ENCODE data around the gene NTSR2.

The NTSR2 gene

GRCh38 chr2:11647834-11648600 lies 22.0 kb downstream of the NTSR2 start:
- peaks cover 0 to 5% of the 10 kb centered on the region in 2 donors for H3K27me3 ChIP-seq (ENCODE audit: control insufficient read depth in 1 of 2, insufficient read depth in 2 of 2, low read length in 2 of 2)
- H3K27ac ChIP-seq (ENCODE audit: low read depth, low read length): no peak overlapping the region
- H3K4me3 ChIP-seq (ENCODE audit: low read depth in 1 of 2, low read length in 2 of 2): no peak overlapping the region

GRCh38 chr2:11646530-11646929 lies 23.5 kb downstream of the NTSR2 start:
- H3K27me3 ChIP-seq (ENCODE audit: control insufficient read depth in 1 of 2, insufficient read depth in 2 of 2, low read length in 2 of 2): peaks cover 0 to 5% of the 10 kb centered on the region in 2 donors
- H3K4me1 ChIP-seq (ENCODE audit: control insufficient read depth in 1 of 2, insufficient read depth in 2 of 2, low read length in 2 of 2): no peaks in the 10 kb centered on the region
- no peak overlapping the region for H3K27ac ChIP-seq (ENCODE audit: low read depth, low read length)
- H3K36me3 ChIP-seq (ENCODE audit: control insufficient read depth in 1 of 2, insufficient read depth in 2 of 2, low read length in 2 of 2): no peaks in the 10 kb centered on the region
- no peak overlapping the region for H3K9ac ChIP-seq (ENCODE audit: low read depth in 1 of 2, low read length in 2 of 2)
- no peaks in the 10 kb centered on the region for H3K9me3 ChIP-seq (ENCODE audit: control insufficient read depth in 1 of 2, low read length in 2 of 2)
- H3K4me3 ChIP-seq (ENCODE audit: low read depth in 1 of 2, low read length in 2 of 2): no peak overlapping the region

More at GRCh38 chr2:11647834-11648600, 22.0 kb downstream of the NTSR2 start:
- no peaks in the 10 kb centered on the region for H3K9me3 ChIP-seq (ENCODE audit: control insufficient read depth in 1 of 2, low read length in 2 of 2)
- no peaks in the 10 kb centered on the region for H3K36me3 ChIP-seq (ENCODE audit: control insufficient read depth in 1 of 2, insufficient read depth in 2 of 2, low read length in 2 of 2)
- H3K4me1 ChIP-seq (ENCODE audit: control insufficient read depth in 1 of 2, insufficient read depth in 2 of 2, low read length in 2 of 2): no peaks in the 10 kb centered on the region
- H3K9ac ChIP-seq (ENCODE audit: low read depth in 1 of 2, low read length in 2 of 2): no peak overlapping the region

- Histone ChIP-seq H3K36me3 (ENCODE audit: control insufficient read depth in 1 of 2, insufficient read depth in 2 of 2, low read length in 2 of 2) (no peaks in the 10 kb centered on the region), H3K9me3 (ENCODE audit: control insufficient read depth in 1 of 2, low read length in 2 of 2) (no peaks in the 10 kb centered on the region), H3K27ac (ENCODE audit: low read depth, low read length) (no peak overlapping the region), H3K27me3 (ENCODE audit: control insufficient read depth in 1 of 2, insufficient read depth in 2 of 2, low read length in 2 of 2) (no peaks in the 10 kb centered on the region), H3K4me1 (ENCODE audit: control insufficient read depth in 1 of 2, insufficient read depth in 2 of 2, low read length in 2 of 2) (no peaks in the 10 kb centered on the region), H3K4me3 (ENCODE audit: low read depth in 1 of 2, low read length in 2 of 2) (no peak overlapping the region), H3K9ac (ENCODE audit: low read depth in 1 of 2, low read length in 2 of 2) (no peak overlapping the region)
Measured at GRCh38 chr2:11644293-11644692, 25.7 kb downstream of the NTSR2 start.

GRCh38 chr2:11642972-11643371 lies 27.0 kb downstream of the NTSR2 start:
- Histone ChIP-seq H3K4me3 (ENCODE audit: low read depth in 1 of 2, low read length in 2 of 2) (no peak overlapping the region), H3K36me3 (ENCODE audit: control insufficient read depth in 1 of 2, insufficient read depth in 2 of 2, low read length in 2 of 2) (no peaks in the 10 kb centered on the region), H3K27me3 (ENCODE audit: control insufficient read depth in 1 of 2, insufficient read depth in 2 of 2, low read length in 2 of 2) (no peaks in the 10 kb centered on the region), H3K9ac (ENCODE audit: low read depth in 1 of 2, low read length in 2 of 2) (no peak overlapping the region), H3K4me1 (ENCODE audit: control insufficient read depth in 1 of 2, insufficient read depth in 2 of 2, low read length in 2 of 2) (no peaks in the 10 kb centered on the region), H3K27ac (ENCODE audit: low read depth, low read length) (no peak overlapping the region), H3K9me3 (ENCODE audit: control insufficient read depth in 1 of 2, low read length in 2 of 2) (no peaks in the 10 kb centered on the region)

- Histone ChIP-seq H3K4me1 (ENCODE audit: control insufficient read depth in 1 of 2, insufficient read depth in 2 of 2, low read length in 2 of 2) (no peaks in the 10 kb centered on the region), H3K4me3 (ENCODE audit: low read depth in 1 of 2, low read length in 2 of 2) (no peak overlapping the region), H3K27ac (ENCODE audit: low read depth, low read length) (no peak overlapping the region), H3K27me3 (ENCODE audit: control insufficient read depth in 1 of 2, insufficient read depth in 2 of 2, low read length in 2 of 2) (no peaks in the 10 kb centered on the region), H3K9ac (ENCODE audit: low read depth in 1 of 2, low read length in 2 of 2) (no peak overlapping the region), H3K9me3 (ENCODE audit: control insufficient read depth in 1 of 2, low read length in 2 of 2) (no peaks in the 10 kb centered on the region), H3K36me3 (ENCODE audit: control insufficient read depth in 1 of 2, insufficient read depth in 2 of 2, low read length in 2 of 2) (no peaks in the 10 kb centered on the region)
Measured at GRCh38 chr2:11640132-11640531, 29.9 kb downstream of the NTSR2 start.

GRCh38 chr2:11639503-11639902 lies 30.5 kb downstream of the NTSR2 start:
- H3K9me3 ChIP-seq (ENCODE audit: control insufficient read depth in 1 of 2, low read length in 2 of 2): no peaks in the 10 kb centered on the region
- H3K4me3 ChIP-seq (ENCODE audit: low read depth in 1 of 2, low read length in 2 of 2): no peak overlapping the region
- H3K4me1 ChIP-seq (ENCODE audit: control insufficient read depth in 1 of 2, insufficient read depth in 2 of 2, low read length in 2 of 2): no peaks in the 10 kb centered on the region
- H3K27ac ChIP-seq (ENCODE audit: low read depth, low read length): no peak overlapping the region
- H3K36me3 ChIP-seq (ENCODE audit: control insufficient read depth in 1 of 2, insufficient read depth in 2 of 2, low read length in 2 of 2): no peaks in the 10 kb centered on the region
- H3K27me3 ChIP-seq (ENCODE audit: control insufficient read depth in 1 of 2, insufficient read depth in 2 of 2, low read length in 2 of 2): no peaks in the 10 kb centered on the region
- no peak overlapping the region for H3K9ac ChIP-seq (ENCODE audit: low read depth in 1 of 2, low read length in 2 of 2)

- Histone ChIP-seq H3K9me3 (ENCODE audit: control insufficient read depth in 1 of 2, low read length in 2 of 2) (no peaks in the 10 kb centered on the region), H3K4me3 (ENCODE audit: low read depth in 1 of 2, low read length in 2 of 2) (no peak overlapping the region), H3K36me3 (ENCODE audit: control insufficient read depth in 1 of 2, insufficient read depth in 2 of 2, low read length in 2 of 2) (no peaks in the 10 kb centered on the region), H3K9ac (ENCODE audit: low read depth in 1 of 2, low read length in 2 of 2) (no peak overlapping the region), H3K27me3 (ENCODE audit: control insufficient read depth in 1 of 2, insufficient read depth in 2 of 2, low read length in 2 of 2) (no peaks in the 10 kb centered on the region), H3K4me1 (ENCODE audit: control insufficient read depth in 1 of 2, insufficient read depth in 2 of 2, low read length in 2 of 2) (no peaks in the 10 kb centered on the region), H3K27ac (ENCODE audit: low read depth, low read length) (no peak overlapping the region)
Measured at GRCh38 chr2:11637546-11637945, 32.4 kb downstream of the NTSR2 start.

- Histone ChIP-seq H3K27ac (ENCODE audit: low read depth, low read length) (no peak overlapping the region), H3K27me3 (ENCODE audit: control insufficient read depth in 1 of 2, insufficient read depth in 2 of 2, low read length in 2 of 2) (no peaks in the 10 kb centered on the region), H3K4me3 (ENCODE audit: low read depth in 1 of 2, low read length in 2 of 2) (no peak overlapping the region), H3K9me3 (ENCODE audit: control insufficient read depth in 1 of 2, low read length in 2 of 2) (no peaks in the 10 kb centered on the region), H3K36me3 (ENCODE audit: control insufficient read depth in 1 of 2, insufficient read depth in 2 of 2, low read length in 2 of 2) (no peaks in the 10 kb centered on the region), H3K9ac (ENCODE audit: low read depth in 1 of 2, low read length in 2 of 2) (no peak overlapping the region), H3K4me1 (ENCODE audit: control insufficient read depth in 1 of 2, insufficient read depth in 2 of 2, low read length in 2 of 2) (no peaks in the 10 kb centered on the region)
Measured at GRCh38 chr2:11636593-11637295, 33.3 kb downstream of the NTSR2 start.

- no peak overlapping the region for H3K9ac ChIP-seq (ENCODE audit: low read depth in 1 of 2, low read length in 2 of 2)
- H3K27me3 ChIP-seq (ENCODE audit: control insufficient read depth in 1 of 2, insufficient read depth in 2 of 2, low read length in 2 of 2): no peaks in the 10 kb centered on the region
- no peaks in the 10 kb centered on the region for H3K9me3 ChIP-seq (ENCODE audit: control insufficient read depth in 1 of 2, low read length in 2 of 2)
- H3K27ac ChIP-seq (ENCODE audit: low read depth, low read length): no peak overlapping the region
- no peaks in the 10 kb centered on the region for H3K4me1 ChIP-seq (ENCODE audit: control insufficient read depth in 1 of 2, insufficient read depth in 2 of 2, low read length in 2 of 2)
- no peaks in the 10 kb centered on the region for H3K36me3 ChIP-seq (ENCODE audit: control insufficient read depth in 1 of 2, insufficient read depth in 2 of 2, low read length in 2 of 2)
- H3K4me3 ChIP-seq (ENCODE audit: low read depth in 1 of 2, low read length in 2 of 2): no peak overlapping the region
Measured at GRCh38 chr2:11635141-11635540, 34.9 kb downstream of the NTSR2 start.

GRCh38 chr2:11634584-11634983 lies 35.4 kb downstream of the NTSR2 start:
- no peaks in the 10 kb centered on the region for H3K27me3 ChIP-seq (ENCODE audit: control insufficient read depth in 1 of 2, insufficient read depth in 2 of 2, low read length in 2 of 2)
- H3K27ac ChIP-seq (ENCODE audit: low read depth, low read length): no peak overlapping the region
- no peaks in the 10 kb centered on the region for H3K9me3 ChIP-seq (ENCODE audit: control insufficient read depth in 1 of 2, low read length in 2 of 2)
- no peaks in the 10 kb centered on the region for H3K4me1 ChIP-seq (ENCODE audit: control insufficient read depth in 1 of 2, insufficient read depth in 2 of 2, low read length in 2 of 2)
- no peak overlapping the region for H3K9ac ChIP-seq (ENCODE audit: low read depth in 1 of 2, low read length in 2 of 2)
- H3K4me3 ChIP-seq (ENCODE audit: low read depth in 1 of 2, low read length in 2 of 2): no peak overlapping the region
- H3K36me3 ChIP-seq (ENCODE audit: control insufficient read depth in 1 of 2, insufficient read depth in 2 of 2, low read length in 2 of 2): no peaks in the 10 kb centered on the region

Measured in duodenal mucosa (tissue), 2 donors.